Colon (tissue), 2 donors: ENCODE results near the gene INHBA.

Experiments used
- FAIRE-seq: peaks from 2 replicates; lab custom pipeline; 2012; peaks lifted over from hg19 to GRCh38; lab: Jason Lieb, UNC
- donor health status: control.
- donor health status: control.

Gene INHBA

GRCh38 chr7:41702635-41703371 is at the start of gene INHBA:
TSS of gene INHBA (minus strand) at chr7:41703090. CDS start at chr7:41700374, 2,716 bp downstream.
- no peak for FAIRE-seq

- no peak for FAIRE-seq
These were observed 49.7 kb upstream of the INHBA start for GRCh38 chr7:41752615-41753014.

DNA sequence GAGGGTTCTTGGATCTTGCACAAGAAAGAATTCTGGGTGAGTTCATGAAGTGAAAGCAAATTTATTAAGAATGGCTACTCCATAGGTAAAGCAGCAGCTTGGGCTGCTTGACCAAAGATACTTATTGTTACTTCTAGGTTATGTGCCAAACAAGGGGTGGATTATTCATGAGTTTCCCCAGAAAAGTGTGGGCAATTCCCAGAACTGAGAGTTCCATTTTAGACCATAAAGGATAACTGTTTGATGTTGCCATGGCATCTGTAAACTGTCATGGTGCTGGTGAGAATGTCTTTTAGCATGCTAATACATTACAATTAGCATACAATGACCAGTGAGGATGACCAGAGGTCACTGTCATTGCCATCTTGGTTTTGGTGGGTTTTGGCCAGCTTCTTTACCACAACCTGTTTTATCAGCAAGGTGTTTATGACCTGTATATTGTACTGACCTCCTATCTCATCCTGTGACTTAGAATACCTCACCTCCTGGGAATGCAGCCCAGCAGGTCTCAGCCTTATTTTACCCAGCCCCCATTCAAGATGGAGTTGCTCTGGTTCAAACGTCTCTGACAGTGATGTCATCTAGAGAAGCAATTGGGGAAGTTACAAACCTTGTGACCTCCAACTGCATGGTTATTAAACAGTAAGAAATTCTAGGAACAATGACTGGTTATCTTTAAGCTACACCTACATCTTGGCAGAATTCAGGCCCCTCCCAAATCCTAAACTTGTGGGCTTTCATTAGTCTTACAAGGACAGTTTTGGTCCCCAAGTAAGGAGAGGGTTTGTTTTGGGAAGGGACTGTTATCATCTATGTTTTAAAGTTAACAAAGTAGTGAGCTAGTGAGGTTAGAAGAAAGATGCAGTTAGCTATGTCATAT is 48.0 kb upstream of the INHBA start:
- no peak for FAIRE-seq

DNA sequence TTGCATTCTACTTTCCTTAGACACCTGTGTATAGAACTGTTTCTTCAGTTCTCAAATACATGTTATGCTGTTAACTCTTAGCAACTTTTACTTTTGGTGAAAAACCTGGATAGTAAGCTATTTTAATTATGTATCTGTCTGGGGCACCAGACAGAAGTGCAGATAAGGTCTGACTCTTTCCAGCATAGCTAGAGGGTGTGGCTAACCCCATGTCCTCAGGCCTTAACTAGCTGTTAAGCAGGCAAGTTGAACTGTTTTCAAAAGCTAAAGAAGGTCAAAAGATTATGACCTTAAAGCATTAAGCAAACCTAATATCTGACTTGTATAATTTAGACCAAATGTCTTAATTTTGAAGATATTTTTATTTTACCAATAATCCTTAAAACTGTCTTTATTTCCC is 45.1 kb upstream of the INHBA start:
- no peak for FAIRE-seq

DNA sequence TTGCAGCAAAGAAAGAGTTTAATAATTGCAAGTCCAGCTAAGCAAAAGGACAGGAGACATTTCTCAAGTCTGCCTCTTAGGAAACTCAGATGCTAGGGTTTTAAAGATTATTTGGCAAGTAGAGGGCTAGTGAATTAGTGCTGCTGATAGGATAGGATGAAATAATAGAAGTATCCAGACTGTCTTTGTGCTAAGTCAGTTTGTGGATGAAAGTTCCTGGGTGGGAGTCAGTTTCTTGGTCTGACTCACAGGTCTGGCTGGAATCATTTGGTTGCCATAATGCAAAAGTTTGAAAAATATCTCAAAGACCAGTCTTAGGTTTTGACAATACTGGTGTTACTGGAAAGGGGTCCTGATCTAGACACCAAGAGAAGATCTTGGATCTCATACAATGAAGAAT is 42.6 kb upstream of the INHBA start:
- no peak for FAIRE-seq

- FAIRE-seq = no peak
These were observed 41.3 kb upstream of the INHBA start for GRCh38 chr7:41744161-41744560.

DNA sequence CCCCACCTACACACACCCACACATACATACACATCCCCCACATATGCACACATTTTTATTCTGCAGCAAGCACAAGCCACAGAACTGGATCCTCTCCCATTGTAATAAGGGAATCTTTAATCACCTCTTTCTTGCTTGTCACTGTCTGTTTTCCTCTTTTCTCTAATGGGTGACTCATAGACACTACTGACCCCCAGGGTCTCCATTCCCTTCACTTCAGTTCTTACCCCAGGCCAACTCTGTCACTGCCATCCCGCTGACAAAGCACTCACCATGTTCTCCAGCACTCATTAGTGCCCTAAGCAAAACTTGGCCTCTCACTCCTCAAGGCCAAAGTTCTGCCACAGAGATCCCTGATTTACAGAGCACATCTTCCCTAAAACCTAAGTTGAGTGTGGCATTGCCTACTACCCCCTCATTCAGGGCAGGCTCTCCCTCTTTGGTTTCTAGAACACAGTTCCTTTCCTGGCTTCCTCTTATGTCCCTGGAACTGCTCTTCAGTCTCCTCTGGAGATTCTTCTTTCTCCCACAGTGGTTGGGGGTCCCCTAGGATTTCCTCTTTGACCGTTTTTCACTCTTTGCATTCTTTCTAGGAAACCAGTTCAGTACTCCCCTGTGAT is 39.6 kb upstream of the INHBA start:
- FAIRE-seq = no peak

- FAIRE-seq = no peak
These were observed 35.9 kb upstream of the INHBA start for GRCh38 chr7:41738806-41739205.

- FAIRE-seq = no peak
These were observed 35.4 kb upstream of the INHBA start for GRCh38 chr7:41738336-41738735.

DNA sequence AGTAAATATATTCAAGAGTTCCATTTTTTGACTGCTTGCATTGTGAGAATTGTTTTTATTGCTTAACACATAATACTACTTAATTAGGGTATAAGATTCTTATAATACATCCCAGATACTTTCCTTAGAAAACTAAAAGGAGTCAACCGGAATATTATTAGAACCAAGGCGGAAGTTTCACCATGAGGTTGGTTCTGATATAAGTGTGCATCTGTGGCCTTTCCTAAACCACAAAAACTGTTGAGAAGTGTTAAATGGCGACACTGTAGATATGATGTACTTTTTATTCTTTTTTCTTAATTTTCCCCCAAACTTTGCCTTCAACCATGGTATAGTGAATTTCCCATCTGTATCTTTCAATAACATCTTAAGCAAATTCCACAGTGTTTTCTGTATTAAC is 32.3 kb upstream of the INHBA start:
- no peak for FAIRE-seq

DNA sequence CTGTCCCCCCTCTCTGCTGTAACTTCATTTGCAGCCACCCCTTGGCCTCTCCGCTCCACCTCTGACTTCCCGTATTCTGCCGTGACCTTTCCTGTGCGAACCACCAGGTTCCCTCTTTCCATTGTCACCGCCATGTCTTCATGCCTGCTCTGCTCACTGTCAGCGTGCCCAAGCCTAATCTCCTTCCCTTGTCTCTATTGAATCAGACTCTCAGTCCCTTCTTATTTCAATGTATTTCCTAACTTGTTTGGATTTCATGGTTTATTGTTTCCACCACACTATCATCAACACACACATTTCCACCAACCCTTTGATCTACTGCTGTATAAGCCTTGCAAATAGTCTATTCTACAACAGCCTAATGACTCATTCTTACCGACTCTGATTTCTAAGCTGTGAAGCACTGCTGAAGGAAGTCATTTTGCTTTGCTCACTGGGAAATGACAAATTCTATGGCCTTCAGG is 30.0 kb upstream of the INHBA start:
- FAIRE-seq = no peak

GRCh38 chr7:41732436-41732785 is 29.5 kb upstream of the INHBA start:
- no peak for FAIRE-seq

GRCh38 chr7:41731493-41732435 is 28.9 kb upstream of the INHBA start:
- FAIRE-seq = no peak

DNA sequence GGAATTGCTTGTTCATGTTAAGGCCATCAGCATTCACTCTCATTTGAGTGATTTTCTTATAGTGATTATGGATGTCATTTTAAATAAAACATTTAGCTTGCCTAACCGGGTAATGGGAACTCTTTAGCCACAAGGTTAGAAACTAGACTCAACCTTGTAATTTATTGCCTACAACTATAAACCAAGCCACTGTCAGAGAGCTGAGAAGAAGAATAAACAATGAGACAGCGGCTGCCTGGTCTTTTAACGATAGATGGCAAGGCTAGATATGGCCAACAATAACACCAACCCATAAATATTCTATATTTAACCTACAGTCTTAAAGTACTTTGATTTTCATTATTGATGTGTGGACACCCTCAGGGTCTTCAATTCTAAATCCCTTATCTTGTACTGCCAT is 27.8 kb upstream of the INHBA start:
- no peak for FAIRE-seq

DNA sequence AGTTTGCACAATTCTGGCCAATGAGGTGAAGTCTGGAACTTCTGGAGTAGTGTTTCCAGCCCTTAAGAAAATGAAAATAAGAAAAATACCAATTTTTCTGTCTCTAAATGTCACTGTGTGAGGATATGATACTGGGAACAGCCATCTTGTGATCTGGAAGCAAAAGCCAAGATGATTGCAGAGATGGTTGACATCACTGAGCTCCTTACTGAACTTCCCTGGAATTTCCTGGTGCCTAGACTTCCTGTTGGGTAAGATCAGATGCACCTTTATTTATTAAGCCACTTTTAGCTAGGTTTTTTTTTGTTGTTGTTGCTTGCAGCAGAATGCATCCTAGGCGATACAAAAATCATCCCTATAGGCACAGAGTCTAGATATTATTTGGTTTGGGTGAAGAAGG is 27.3 kb upstream of the INHBA start:
- no peak for FAIRE-seq

DNA sequence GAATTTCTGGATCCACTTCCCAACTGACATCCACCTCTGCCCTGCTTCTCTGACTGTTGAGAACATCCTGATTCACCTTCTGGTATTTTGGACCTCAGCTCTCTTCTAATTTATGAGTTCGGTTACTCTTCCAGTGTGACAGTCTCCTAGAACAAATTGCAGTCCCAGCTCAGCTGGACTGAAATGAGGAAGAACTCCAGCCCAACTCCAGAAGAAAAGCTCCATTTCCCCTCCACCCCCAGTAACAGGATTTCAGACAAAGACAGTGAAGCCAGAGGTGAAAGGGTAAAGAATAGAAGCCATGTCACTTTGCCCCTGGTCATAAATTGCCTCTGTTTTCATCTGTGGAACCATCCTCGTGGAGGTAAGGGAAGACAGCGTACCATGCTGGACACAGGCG is 26.2 kb upstream of the INHBA start:
- no peak for FAIRE-seq

- no peak for FAIRE-seq
These were observed 22.1 kb upstream of the INHBA start for GRCh38 chr7:41725013-41725412.

- no peak for FAIRE-seq
These were observed 18.0 kb upstream of the INHBA start for GRCh38 chr7:41720886-41721285.

DNA sequence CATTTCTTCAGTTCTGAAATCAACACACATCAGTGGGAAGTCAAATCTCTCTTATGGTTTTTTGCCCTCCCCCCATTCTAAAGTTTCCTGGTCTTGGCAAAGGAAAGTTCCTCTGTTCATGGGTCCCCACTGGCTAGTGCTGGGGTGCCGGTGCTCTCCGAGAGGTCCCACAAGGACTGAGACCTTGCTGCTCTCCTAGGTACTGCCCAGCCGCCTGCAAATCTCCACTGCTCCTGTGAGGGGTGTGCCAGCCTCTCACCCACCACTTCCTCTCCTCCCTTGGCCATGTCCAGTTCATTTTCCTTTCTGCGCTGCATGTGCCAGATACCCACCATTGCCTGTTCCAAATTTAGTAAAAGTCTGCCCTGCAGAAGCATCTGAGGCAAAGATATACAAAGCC is 17.2 kb upstream of the INHBA start:
- no peak for FAIRE-seq

DNA sequence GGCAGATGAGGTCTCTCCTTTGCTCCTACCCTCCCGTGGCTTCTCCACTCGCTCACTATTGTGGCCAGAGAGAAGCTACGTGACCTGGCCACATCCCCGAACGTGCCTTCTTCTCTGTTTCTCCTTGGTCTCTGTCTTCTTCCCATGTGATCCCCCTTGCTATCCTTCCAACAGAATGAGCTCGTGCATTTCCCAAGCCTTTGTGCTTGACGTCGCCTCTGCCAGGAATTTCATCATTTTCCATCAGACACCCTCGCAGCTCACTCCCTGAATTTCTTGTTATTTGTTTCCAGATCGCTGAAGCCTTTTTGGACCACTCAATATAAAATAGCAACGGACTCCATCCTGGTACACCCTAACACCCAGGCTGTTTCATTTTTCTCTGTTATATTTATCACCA is 13.8 kb upstream of the INHBA start:
- no peak for FAIRE-seq

DNA sequence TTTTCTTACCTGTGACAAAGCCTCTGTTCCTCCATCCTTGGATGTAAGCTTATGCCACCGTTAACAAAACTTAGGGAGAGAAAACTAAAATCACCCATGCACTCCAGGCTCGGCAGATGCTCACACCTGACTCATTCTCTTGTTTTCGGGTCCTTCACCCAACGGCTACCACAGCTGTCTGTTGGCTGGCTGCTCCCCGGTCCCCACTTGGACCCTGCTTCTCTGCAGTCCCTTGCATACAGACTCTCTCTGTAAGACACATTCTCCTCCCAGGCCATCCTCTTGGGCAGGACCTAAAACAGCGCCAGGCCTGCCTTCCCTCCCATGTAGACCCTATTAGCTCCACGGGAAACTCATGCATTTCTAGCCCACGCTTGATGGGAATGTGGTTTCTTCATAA is 12.1 kb upstream of the INHBA start:
- FAIRE-seq = no peak
